Lung microvascular endothelial cell (primary cell): ENCODE data around the gene VSIG4. TPM values are rescaled to one million over a fixed set of nuclear protein-coding genes. Genes with fewer than 3 reads are reported as not detected.
"Not testable (repeated sequence)": the region's sequence is repeated elsewhere in the genome, so short reads cannot be mapped to it uniquely, and the experiment has no call there.

Experiments
- DNase-seq, 2 donors: peaks; one replicate each; pipeline versions ENCODE4 v3.0.0 to v3.0.0-alpha.2; 2010; ENCODE audit warnings: low read depth in 2 of 2
- total RNA-seq: library from RNA; depleted of rRNA; stranded (reverse); fragments of >200 nt; gene quantifications from 2 replicates; pipeline ENCODE4 v1.2.1, GENCODE V29; 2014

VSIG4 gene
- total RNA-seq, 1 donor from 2014 or later = not detected

DNA sequence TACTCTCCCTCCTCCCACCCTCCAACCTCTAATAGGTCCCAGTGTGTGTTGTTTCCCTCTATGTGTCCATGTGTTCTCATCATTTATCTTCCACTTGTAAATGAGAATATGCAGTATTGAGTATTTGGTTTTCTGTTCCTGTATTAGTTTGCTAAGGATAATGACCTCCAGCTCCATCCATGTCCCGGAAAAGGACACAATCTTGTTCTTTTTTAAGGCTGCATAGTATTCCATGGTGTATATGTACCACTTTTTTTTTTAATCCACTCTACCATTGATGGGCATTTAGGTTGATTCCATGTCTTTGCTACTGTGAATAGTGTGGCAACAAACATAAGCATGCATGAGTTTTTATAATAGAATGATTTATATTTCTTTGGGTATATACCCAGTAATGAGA, 62.7 kb downstream of the VSIG4 start:
- DNase-seq = not testable (repeated sequence)

DNA sequence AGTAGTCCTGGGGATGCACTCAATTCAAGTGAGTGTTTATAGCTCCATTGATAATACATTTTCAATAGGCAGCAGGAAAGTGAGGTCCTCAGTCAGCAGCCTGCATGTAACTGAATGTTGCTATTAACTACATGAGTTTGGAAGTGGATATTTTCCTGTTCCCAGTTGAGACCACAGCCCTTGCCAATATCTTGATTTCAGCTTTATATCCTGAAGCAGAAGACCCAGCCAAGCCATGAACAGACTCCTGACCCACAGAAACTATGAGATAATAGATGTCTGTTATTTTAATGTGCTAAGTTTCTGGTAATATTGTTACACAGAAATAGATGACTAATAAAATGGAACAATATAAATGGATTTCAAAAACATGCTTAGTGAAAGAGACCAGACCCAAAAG, 63.7 kb downstream of the VSIG4 start:
- no peak for DNase-seq

DNA sequence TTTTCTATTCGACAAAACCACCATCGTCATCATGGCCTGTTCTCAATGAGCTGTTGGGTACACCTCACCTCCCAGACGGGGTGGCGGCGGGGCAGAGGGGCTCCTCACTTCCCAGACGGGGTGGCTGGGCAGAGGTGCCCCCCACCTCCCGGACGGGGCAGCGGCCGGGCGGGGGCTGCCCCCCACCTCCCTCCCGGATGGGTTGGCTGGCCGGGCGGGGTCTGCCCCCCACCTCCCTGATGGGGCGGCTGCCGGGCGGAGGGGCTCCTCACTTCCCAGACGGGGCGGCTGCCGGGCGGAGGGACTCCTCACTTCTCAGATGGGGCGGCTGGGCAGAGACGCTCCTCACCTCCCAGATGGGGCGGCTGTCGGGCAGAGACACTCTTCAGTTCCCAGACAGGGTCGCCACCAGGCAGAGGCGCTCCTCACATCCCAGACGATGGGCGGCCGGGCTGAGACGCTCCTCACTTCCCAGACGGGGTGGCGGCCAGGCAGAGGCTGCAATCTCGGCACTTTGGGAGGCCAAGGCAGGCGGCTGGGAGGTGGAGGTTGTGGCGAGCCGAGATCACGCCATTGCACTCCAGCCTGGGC, 64.6 kb downstream of the VSIG4 start:
- DNase-seq = not testable (repeated sequence)

Other genes with a start within 250 kb of the VSIG4 start
- gene HEPH, start 124.2 kb upstream of the VSIG4 start, total RNA-seq = 1.4 and 2.4 TPM in 2 replicates